GM13977 (cell line): ENCODE measurements around the gene CFI.

ENCODE experiments used
- DNase-seq: peaks from one replicate; pipeline ENCODE4 v3.0.0; 2012; ENCODE audit warnings: low spot score
- in situ Hi-C: fragments of 300-500 bp; cut with MboI; formaldehyde crosslinking; loops from one replicate; pipeline ENCODE4 v1.12.0; 2022; ENCODE audit warnings: low sequenced_read_pairs, low pct_unique_long_range_greater_than_20kb, mixed read lengths, inconsistent platforms; ENCODE audit not compliant: unreplicated experiment
- TF ChIP-seq, protein P1 (sequence below): IDR thresholded peaks from 2 replicates; pipeline ENCODE4 v1.5.1; 2012; ENCODE audit warnings: mild to moderate bottlenecking, control low read depth; ENCODE audit not compliant: insufficient read depth; ENCODE audit errors: extremely low read depth, missing control alignments

The CFI gene

GRCh38 chr4:109833756-109834155 lies 32.0 kb upstream of the CFI start:
- no peak for DNase-seq
- in situ Hi-C loops = no loop called here
- TF ChIP-seq, protein P1, sequence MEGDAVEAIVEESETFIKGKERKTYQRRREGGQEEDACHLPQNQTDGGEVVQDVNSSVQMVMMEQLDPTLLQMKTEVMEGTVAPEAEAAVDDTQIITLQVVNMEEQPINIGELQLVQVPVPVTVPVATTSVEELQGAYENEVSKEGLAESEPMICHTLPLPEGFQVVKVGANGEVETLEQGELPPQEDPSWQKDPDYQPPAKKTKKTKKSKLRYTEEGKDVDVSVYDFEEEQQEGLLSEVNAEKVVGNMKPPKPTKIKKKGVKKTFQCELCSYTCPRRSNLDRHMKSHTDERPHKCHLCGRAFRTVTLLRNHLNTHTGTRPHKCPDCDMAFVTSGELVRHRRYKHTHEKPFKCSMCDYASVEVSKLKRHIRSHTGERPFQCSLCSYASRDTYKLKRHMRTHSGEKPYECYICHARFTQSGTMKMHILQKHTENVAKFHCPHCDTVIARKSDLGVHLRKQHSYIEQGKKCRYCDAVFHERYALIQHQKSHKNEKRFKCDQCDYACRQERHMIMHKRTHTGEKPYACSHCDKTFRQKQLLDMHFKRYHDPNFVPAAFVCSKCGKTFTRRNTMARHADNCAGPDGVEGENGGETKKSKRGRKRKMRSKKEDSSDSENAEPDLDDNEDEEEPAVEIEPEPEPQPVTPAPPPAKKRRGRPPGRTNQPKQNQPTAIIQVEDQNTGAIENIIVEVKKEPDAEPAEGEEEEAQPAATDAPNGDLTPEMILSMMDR = no peak

DNA sequence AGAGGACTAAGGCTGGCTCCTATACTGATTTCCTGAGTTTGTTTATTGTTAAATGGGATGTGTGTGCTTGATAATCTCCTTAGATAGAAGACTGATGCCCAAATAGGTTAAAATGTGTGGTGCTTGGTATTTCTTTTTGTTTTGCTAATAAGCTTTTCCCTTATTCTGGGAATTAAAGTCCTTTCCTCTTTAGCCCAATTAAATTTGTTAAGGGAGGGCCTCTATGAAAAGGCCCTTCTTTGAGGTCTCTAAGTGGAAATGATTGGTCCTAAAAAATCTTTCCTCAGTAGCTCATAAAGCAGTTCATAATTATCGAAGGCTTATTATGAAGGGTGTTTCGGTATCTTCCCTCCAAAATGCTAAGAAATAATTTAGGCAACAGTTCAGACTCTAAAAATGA lies 25.9 kb upstream of the CFI start, which contains the start of gene RRH:
RRH (plus strand) TSS at position 301 of the 400 bp plus-strand sequence; CDS start at position 357, 56 bp downstream.
- TF ChIP-seq, protein P1 = no peak
- in situ Hi-C loops = no loop called here

DNA sequence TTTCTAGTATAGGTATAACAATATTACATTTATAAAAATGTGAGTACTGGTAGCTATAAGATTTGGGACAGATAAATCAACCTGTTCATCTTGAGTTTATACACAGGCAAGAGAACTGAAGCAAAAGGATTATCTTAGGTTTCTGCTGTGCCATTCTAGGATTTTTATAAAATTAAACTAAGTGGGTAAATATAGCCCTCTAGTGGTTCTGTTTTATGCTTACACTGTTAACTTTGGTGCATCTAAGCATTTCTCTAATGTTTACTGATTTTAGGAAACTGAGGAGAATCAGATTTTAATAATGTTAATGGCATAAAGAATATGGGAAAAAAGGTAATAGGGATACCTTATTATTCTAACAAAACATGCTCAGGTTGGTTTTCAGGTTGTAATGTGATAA lies 24.9 kb upstream of the CFI start:
- in situ Hi-C loops = no loop called here
- TF ChIP-seq, protein P1 = peak; percentile 45
- peak; percentile 22 for DNase-seq

More for the DNA sequence above, 25.9 kb upstream of the CFI start, which contains the start of gene RRH:
- no peak for DNase-seq

GRCh38 chr4:109821185-109821584 lies 19.4 kb upstream of the CFI start:
- DNase-seq = no peak
- TF ChIP-seq, protein P1 = no peak
- in situ Hi-C loops = loop anchor here (25.0 kb wide), 1 partner anchor 284 kb away; no protein-coding TSS in a partner anchor

DNA sequence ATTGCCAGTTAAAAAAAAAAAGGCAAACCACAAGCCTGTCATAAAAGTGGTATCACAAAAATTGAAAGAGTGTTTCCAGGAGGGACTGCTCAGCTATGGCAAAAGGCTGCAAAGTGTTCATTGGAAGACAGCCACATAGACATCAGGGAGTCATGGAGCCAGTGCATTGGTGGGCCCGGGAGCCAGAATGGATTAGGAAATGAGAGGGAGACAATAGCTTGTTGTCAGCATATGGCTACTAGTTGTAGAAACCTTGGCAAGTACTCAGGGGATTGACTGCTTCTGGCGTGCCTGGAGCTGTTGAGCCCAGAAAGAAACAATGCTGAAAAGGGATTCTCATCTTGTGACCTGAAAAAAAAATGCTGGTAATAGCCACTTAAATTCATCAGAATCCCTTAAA lies 18.8 kb upstream of the CFI start:
- no peak for DNase-seq
- in situ Hi-C loops = loop anchor here (25.0 kb wide), 1 partner anchor 283 kb away; no protein-coding TSS in a partner anchor
- TF ChIP-seq, protein P1 = no peak

GRCh38 chr4:109818268-109818667 lies 16.5 kb upstream of the CFI start:
- TF ChIP-seq, protein P1 = no peak
- in situ Hi-C loops = loop anchor here (25.0 kb wide), 1 partner anchor 281 kb away; no protein-coding TSS in a partner anchor

More at GRCh38 chr4:109818268-109818667, 16.5 kb upstream of the CFI start:
- no peak for DNase-seq
